Prostate gland (tissue), 2 donors: Measurements from ENCODE around the gene PRG3. TPM values are rescaled to one million over a fixed set of nuclear protein-coding genes. Genes with fewer than 3 reads are reported as not detected.

ENCODE experiments used
- DNase-seq: peaks from one replicate; pipeline ENCODE4 v3.0.0-alpha.2; 2019; ENCODE audit warnings: low spot score
- H3K27ac ChIP-seq, 2 donors: fragments of 200-600 bp; sonication (generic); 2 replicates each; pipeline ENCODE4 v1.5.1; 2017 to 2019
- H3K27me3 ChIP-seq: fragments of 200-600 bp; sonication (generic); replicated peaks from 2 replicates; pipeline ENCODE4 v1.5.1; 2019; ENCODE audit not compliant: insufficient read depth
- H3K36me3 ChIP-seq, 2 donors: fragments of 200-600 bp; sonication (generic); 1 replicate in 1 of 2; 2 replicates in 1 of 2; pipeline versions ENCODE4 v1.5.1 to v1.8.1; 2017 to 2019
- H3K4me1 ChIP-seq: fragments of 200-600 bp; sonication (generic); replicated peaks from 2 replicates; pipeline ENCODE4 v1.5.1; 2019
- H3K4me3 ChIP-seq, 2 donors: fragments of 200-600 bp; sonication (generic); 2 replicates each; pipeline ENCODE4 v1.5.1; 2017 to 2019
- H3K9me3 ChIP-seq: fragments of 200-600 bp; sonication (generic); 2 replicates; pipeline ENCODE4 v1.5.1; 2017
- POLR2A ChIP-seq: fragments of 450-650 bp; IDR thresholded peaks from one replicate; pipeline ENCODE4 v1.6.1; 2016; ENCODE audit warnings: antibody characterized with exemption, mild to moderate bottlenecking
- POLR2AphosphoS5 ChIP-seq: sonication (generic); formaldehyde crosslinking; IDR thresholded peaks from one replicate; pipeline ENCODE4 v1.6.1; 2017; ENCODE audit warnings: antibody characterized with exemption
- WGBS: methylation state at CpG from one replicate; pipeline ENCODE4 v1.1.5; 2018; 5-methylcytosine and 5-hydroxymethylcytosine counted together
- intact Hi-C: fragments of 100-400 bp; cut with DNase I; formaldehyde crosslinking; loops from one replicate; pipeline ENCODE4 v1.14.2; 2022
- total RNA-seq, 2 donors: library from RNA; depleted of rRNA; stranded (reverse); fragments of >200 nt; gene quantifications; one replicate each; pipeline ENCODE4 v1.1.0, GENCODE V29; 2016
- TF ChIP-seq, protein P1 (sequence below), 4 experiments: fragments of 200-600 bp in 2 of 4; fragments of 450-650 bp in 2 of 4; sonication (generic) in 2 of 4; IDR thresholded peaks; 1 replicate in 3 of 4; 2 replicates in 1 of 4; pipeline ENCODE4 v1.5.1; 2016 to 2019; ENCODE audit warnings: antibody characterized with exemption in 4 of 4, mild to moderate bottlenecking in 2 of 4, moderate library complexity in 2 of 4

The PRG3 gene
- total RNA-seq, 2 donors from 2014 or later, result not detected

DNA sequence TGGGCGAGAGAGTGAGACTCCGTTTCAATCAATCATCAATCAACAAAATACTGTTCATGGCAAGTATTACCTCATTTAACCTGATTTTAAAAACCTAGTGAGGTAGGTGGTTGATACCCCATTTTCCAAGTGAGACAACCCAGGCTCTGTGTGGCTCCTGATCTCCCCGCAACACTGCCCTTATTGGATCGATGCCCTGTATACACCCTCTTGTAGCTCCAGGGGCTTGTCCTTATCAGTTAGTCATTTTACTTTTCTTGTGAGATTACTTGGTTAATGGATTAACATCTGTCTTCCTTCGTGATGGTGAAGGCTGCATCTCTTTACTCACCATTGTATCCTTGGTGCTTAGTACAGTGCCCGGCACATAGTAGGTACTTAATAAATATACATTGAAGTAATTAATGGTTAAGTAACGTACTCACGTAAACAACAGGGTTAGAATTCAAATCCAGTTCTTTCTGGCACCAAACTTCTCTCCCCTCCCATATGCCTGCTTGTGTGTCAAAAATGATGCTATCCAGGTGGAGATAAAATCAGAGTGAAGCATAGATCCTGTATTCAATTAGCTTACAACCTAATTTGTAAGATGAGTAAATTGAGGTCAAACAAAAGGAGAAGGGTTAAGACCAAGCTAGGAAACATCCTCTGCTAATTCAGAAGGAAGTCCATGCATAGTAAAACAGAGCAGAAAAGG, 11.3 kb upstream of the PRG3 start:
- Histone ChIP-seq H3K27ac (no peak overlapping the region), H3K27me3 (no peaks in the 10 kb centered on the region), H3K4me1 (no peaks in the 10 kb centered on the region), H3K4me3 (no peak overlapping the region), H3K36me3 (no peaks in the 10 kb centered on the region), H3K9me3 (no peaks in the 10 kb centered on the region)
- DNase-seq, result no peak
- WGBS, result 90% methylated on average over 8 of the region's 8 CpGs
- intact Hi-C loops, result no loop called here
- TF ChIP-seq POLR2AphosphoS5, result no peak

DNA sequence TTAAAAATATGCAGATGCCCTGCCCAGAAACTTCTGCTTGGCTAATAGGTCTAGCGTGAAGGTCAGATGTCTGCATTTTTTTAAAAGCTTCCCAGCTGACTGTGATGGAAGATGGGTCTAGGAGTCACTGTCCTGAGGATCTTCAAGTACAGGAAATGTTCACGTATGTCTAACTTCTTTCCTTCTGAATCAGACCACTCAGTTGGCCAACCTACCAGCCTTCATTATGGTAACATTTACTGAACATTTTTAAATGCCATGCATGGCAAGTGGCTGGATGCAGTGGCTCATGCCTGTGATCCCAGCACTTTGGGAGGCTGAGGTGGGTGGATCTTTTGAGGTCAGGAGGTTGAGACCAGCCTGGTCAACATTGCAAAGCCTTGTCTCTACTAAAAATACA, 10.6 kb upstream of the PRG3 start:
- Histone ChIP-seq H3K4me1 (no peaks in the 10 kb centered on the region), H3K27ac (no peak overlapping the region), H3K27me3 (no peaks in the 10 kb centered on the region), H3K36me3 (no peaks in the 10 kb centered on the region), H3K4me3 (no peak overlapping the region), H3K9me3 (no peaks in the 10 kb centered on the region)
- no peak for TF ChIP-seq POLR2A
- TF ChIP-seq POLR2AphosphoS5, result no peak
- TF ChIP-seq, protein P1, sequence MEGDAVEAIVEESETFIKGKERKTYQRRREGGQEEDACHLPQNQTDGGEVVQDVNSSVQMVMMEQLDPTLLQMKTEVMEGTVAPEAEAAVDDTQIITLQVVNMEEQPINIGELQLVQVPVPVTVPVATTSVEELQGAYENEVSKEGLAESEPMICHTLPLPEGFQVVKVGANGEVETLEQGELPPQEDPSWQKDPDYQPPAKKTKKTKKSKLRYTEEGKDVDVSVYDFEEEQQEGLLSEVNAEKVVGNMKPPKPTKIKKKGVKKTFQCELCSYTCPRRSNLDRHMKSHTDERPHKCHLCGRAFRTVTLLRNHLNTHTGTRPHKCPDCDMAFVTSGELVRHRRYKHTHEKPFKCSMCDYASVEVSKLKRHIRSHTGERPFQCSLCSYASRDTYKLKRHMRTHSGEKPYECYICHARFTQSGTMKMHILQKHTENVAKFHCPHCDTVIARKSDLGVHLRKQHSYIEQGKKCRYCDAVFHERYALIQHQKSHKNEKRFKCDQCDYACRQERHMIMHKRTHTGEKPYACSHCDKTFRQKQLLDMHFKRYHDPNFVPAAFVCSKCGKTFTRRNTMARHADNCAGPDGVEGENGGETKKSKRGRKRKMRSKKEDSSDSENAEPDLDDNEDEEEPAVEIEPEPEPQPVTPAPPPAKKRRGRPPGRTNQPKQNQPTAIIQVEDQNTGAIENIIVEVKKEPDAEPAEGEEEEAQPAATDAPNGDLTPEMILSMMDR (IDR thresholded peaks at IDR 0.05), result no peak
- intact Hi-C loops, result no loop called here
- WGBS, result 78% methylated on average over 2 of the region's 2 CpGs
- DNase-seq, result no peak

DNA sequence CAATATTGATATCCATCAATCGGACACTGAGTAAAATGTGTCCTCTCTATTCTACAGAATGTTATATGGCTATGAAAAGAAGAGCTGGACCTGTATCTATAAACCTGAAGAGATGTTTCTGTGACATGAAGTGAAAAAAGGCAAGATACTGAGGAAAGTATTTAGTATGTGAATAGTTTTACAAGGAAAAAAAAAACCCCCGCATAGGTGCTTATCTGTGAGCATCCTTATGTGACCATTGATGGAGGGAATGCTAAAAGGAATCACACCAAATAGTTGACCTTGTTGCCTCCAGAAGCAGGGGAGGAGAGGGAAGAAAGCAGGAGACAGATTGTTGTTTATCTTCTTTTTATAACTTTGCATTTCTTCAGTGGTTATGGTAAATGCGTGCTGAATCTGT, 10.2 kb upstream of the PRG3 start:
- Histone ChIP-seq H3K27ac (no peak overlapping the region), H3K9me3 (no peaks in the 10 kb centered on the region), H3K36me3 (no peaks in the 10 kb centered on the region), H3K4me1 (no peaks in the 10 kb centered on the region), H3K27me3 (no peaks in the 10 kb centered on the region), H3K4me3 (no peak overlapping the region)
- no peak for TF ChIP-seq POLR2A
- TF ChIP-seq POLR2AphosphoS5, result no peak
- TF ChIP-seq, protein P1 (IDR thresholded peaks at IDR 0.05), result no peak
- no peak for DNase-seq
- intact Hi-C loops, result no loop called here
- WGBS, result 86% methylated on average over 3 of the region's 3 CpGs

DNA sequence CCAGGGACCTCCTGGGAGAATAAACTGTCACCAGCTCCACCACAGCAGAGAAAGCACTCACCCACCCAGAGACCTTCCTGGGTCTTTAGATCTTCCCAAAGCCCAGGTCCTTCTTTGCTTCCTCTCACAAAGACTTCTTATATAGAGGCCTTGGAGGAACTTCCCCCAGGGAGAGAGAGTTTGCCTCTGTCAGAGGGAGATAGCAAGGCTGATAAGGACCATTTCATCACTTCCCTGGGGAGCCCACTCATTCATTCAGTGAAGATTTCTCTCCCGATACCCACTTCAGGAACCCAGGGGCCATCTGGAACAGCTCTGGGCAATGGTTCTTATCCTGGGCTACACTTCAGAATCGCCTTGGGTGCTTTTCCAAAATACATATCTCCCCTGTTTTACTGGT, 9.6 kb upstream of the PRG3 start, which contains the start of gene PRG2:
PRG2 (minus strand) TSS at position 116 of the 400 bp plus-strand sequence. CDS start 706 bp downstream, outside the sequence.
- no peak within 1 kb of the TSS for H3K27ac ChIP-seq
- TF ChIP-seq POLR2A, result no peak
- TF ChIP-seq, protein P1 (IDR thresholded peaks at IDR 0.05), result no peak
- TF ChIP-seq POLR2AphosphoS5, result no peak
- 70% methylated on average over 2 of the region's 2 CpGs for WGBS
- intact Hi-C loops, result no loop called here
- DNase-seq, result no peak
- H3K4me1 ChIP-seq, result no peaks in the 10 kb centered on the region
- no peaks in the 10 kb centered on the region for H3K9me3 ChIP-seq
- no peak within 1 kb of the TSS for H3K4me3 ChIP-seq
- no peaks in the 10 kb centered on the region for H3K36me3 ChIP-seq
- no peaks in the 10 kb centered on the region for H3K27me3 ChIP-seq

DNA sequence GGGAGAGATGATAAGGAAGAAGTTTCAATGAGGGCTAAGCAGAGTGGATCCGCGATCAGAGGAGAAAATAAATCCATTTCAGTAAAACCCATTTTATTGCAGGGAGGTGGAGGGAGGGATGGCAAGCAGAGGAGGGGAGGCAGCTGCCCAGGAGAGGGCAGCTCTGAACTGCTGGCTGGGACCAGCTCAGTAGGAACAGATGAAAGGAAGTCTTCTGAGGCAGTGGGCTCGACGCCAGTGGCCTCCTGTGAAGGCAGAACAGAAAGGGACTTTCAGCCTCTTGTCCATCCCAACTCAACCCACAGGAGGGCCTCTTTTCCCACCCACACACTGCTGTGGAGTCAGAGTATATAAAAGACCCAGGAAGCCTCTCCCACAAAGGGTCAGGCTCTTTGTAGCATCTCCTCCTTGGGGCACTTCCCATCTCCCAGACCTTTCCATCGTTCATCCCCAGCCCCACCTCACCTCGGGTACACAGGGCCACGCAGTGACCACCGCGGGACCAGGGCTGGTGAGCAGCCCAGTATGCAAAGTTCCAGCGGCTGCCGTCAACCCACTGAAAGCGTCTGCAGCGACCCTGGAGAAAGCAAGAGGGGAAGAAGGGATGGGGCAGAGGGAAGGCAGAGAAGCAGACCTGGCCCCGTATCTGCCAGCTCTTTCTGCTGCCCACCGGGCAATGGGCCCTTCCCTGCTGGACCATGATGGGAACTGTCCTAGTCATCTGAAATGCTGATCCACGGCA, 6.5 kb upstream of the PRG3 start:
- H3K27ac ChIP-seq, result no peak overlapping the region
- no peaks in the 10 kb centered on the region for H3K4me1 ChIP-seq
- no peak overlapping the region for H3K4me3 ChIP-seq
- intact Hi-C loops, result no loop called here
- WGBS, result 71% methylated on average over 16 of the region's 16 CpGs
- no peaks in the 10 kb centered on the region for H3K9me3 ChIP-seq
- H3K36me3 ChIP-seq, result no peaks in the 10 kb centered on the region
- no peak for DNase-seq
- TF ChIP-seq POLR2AphosphoS5 (no peak), POLR2A (no peak)
- TF ChIP-seq, protein P1 (IDR thresholded peaks at IDR 0.05), result no peak
- H3K27me3 ChIP-seq, result no peaks in the 10 kb centered on the region
